A549 treated with AZD2906 at 1 μM for 4 hours (cell line): ENCODE results near the gene SARS2. TPM values are rescaled to one million over a fixed set of nuclear protein-coding genes. Genes with fewer than 3 reads are reported as not detected.

Experiments used
- total RNA-seq: library from RNA; stranded (reverse); fragments of 200-300 nt; extraction: Qiagen RNA extraction; gene quantifications from 5 replicates; pipeline ENCODE4 v1.2.3, GENCODE V29; 2022

Gene SARS2, protein sequence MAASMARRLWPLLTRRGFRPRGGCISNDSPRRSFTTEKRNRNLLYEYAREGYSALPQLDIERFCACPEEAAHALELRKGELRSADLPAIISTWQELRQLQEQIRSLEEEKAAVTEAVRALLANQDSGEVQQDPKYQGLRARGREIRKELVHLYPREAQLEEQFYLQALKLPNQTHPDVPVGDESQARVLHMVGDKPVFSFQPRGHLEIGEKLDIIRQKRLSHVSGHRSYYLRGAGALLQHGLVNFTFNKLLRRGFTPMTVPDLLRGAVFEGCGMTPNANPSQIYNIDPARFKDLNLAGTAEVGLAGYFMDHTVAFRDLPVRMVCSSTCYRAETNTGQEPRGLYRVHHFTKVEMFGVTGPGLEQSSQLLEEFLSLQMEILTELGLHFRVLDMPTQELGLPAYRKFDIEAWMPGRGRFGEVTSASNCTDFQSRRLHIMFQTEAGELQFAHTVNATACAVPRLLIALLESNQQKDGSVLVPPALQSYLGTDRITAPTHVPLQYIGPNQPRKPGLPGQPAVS
- 53.0 to 57.1 TPM (median 54.5 TPM) in 5 replicates for total RNA-seq

GRCh38 chr19:38929929-38930775 is at the start of gene SARS2:
Gene SARS2 (minus strand): TSS chr19:38930763. CDS start chr19:38930736, 27 bp downstream.

GRCh38 chr19:38975214-38975860 is 44.8 kb upstream of the SARS2 start, which contains the start of gene FBXO17:
Gene FBXO17 (minus strand): TSS chr19:38975742. CDS start chr19:38950319, 25,423 bp downstream.

DNA sequence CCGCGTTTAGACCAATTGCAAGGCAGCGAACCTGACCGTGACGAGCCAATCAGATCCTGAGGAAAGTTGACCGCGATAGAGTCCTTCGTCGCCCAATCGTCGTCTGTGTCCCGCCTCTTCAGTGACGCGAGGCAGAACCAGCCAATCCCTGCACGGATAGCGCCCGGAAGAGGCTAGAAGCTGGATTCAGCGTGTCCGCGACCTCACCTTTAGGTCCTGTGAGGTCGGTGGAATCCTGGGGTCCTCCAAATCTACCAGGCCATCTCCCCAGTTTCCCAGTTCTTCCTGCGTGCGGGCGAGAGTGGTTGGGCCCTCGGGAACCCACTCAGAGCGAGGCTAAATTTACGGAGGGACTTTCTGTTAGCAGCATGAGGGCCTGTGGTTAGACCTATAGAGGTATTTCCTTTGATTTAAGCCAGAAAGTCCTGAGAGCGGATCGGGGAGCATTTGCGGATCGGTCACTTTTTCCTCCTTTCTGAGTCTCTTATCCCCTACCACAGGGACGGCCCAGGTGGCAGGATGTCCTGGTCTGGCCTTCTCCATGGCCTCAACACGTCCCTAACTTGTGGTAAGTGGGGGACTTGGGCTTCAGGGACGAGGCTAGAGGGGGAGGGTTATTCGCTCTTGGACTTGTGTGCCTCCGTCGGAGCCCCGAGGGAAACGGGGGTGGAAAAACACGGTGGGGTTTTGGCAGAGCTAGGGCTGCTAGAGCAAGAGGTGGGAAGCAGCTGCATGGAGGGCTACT is 385 bp upstream of the SARS2 start, which contains the start of gene MRPS12:
Gene MRPS12, plus strand, starts transcription at position 169 of the 745 bp plus-strand sequence. Its CDS starts 351 bp downstream, at position 520.

DNA sequence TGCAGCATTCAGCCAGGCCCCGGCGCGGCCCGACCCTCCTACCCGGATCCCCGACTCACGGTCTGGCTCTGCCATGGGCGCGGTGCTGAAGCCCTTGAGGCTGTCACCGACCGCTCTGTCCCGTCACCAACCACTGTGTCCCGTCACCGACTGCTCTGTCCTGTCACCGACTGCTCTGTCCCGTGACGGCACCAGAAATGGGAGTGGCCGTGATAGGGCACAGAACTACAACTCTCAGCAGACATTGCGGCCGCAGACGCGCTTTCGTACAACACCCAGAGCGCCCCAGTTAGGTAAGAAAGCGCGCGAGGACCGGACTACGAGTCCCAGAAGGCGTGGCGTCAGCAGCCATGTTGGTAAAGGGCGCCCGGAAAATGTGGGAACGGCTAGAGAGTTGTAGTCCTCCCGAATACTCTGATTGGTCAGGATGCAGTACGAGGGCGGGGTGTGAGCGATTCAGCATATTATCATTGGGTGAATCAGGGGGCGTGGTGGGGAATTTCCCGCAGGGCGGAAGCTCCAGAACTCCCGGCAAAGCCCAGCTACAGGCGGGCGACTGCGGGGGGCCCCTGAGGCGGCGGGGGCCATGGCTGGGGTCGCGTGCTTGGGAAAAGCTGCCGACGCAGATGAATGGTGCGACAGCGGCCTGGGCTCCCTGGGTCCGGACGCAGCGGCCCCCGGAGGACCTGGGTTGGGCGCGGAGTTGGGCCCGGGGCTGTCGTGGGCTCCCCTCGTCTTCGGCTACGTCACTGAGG is 30.9 kb downstream of the SARS2 start, which contains the start of the genes NFKBIB and SIRT2:
Gene NFKBIB, plus strand, starts transcription at position 523 of the 755 bp plus-strand sequence. Its CDS starts 64 bp downstream, at position 587.
Gene SIRT2, minus strand, starts transcription at position 172 of the 755 bp plus-strand sequence. Its CDS starts 97 bp downstream, at position 75.

GRCh38 chr19:38877781-38878574 is 52.6 kb downstream of the SARS2 start, which contains the start of gene RINL:
Gene RINL (minus strand): TSS chr19:38878275. CDS start chr19:38876742, 1,533 bp downstream.

Other genes with a start within 250 kb of the SARS2 start
- 4.5 to 7.3 TPM (median 6.3 TPM) in 5 replicates for gene CAPN12, start 186.3 kb downstream of the SARS2 start, total RNA-seq
- gene LGALS7, start 157.2 kb downstream of the SARS2 start, total RNA-seq, result 0.23 to 0.98 TPM (median 0.43 TPM) in 4 of 5 replicates, not detected in the other
- gene LGALS7B, start 141.6 kb downstream of the SARS2 start, total RNA-seq, result 0.39 to 0.75 TPM (median 0.51 TPM) in 4 of 5 replicates, not detected in the other
- gene LGALS4, start 117.8 kb downstream of the SARS2 start, total RNA-seq, result 0.22 to 0.75 TPM (median 0.34 TPM) in 5 replicates
- 282 to 399 TPM (median 290 TPM) in 5 replicates for gene ECH1, start 99.0 kb downstream of the SARS2 start, total RNA-seq
- 314 to 354 TPM (median 328 TPM) in 5 replicates for gene HNRNPL, start 80.8 kb downstream of the SARS2 start, total RNA-seq
- 2.0 to 3.0 TPM (median 2.4 TPM) in 5 replicates for gene RINL, start 52.5 kb downstream of the SARS2 start, total RNA-seq
- gene SIRT2, start 31.1 kb downstream of the SARS2 start, total RNA-seq, result 33.4 to 38.5 TPM (median 38.1 TPM) in 5 replicates
- gene NFKBIB, start 30.8 kb downstream of the SARS2 start, total RNA-seq, result 63.7 to 125 TPM (median 100 TPM) in 5 replicates
- 0.18 to 1.1 TPM (median 0.62 TPM) in 5 replicates for gene CCER2, start 18.6 kb downstream of the SARS2 start, total RNA-seq
- gene MRPS12, start 181 bp upstream of the SARS2 start, total RNA-seq, result 199 to 310 TPM (median 275 TPM) in 5 replicates
- gene FBXO17, start 45.0 kb upstream of the SARS2 start, total RNA-seq, result 62.2 to 79.7 TPM (median 78.0 TPM) in 5 replicates
- 2.8 to 5.9 TPM (median 4.2 TPM) in 5 replicates for gene FBXO27, start 101.8 kb upstream of the SARS2 start, total RNA-seq
- 0.05 to 0.10 TPM (median 0.05 TPM) in 4 of 5 replicates, not detected in the other for gene ACP7, start 153.6 kb upstream of the SARS2 start, total RNA-seq
- gene PAK4, start 195.0 kb upstream of the SARS2 start, total RNA-seq, result 94.0 to 118 TPM (median 111 TPM) in 5 replicates